ENCODE data around the gene ATP6V0A4. TPM values are rescaled to one million over a fixed set of nuclear protein-coding genes. Genes with fewer than 3 reads are reported as not detected.

Gene ATP6V0A4
- total RNA-seq, 1 experiment from 2014 or later, result 1.2 TPM

GRCh38 chr7:138804618-138805017 lies 6.6 kb upstream of the ATP6V0A4 start:
- H3K4me3 Mint-ChIP-seq (ENCODE audit: unreplicated experiment), result no peak overlapping the region
- CTCF ChIA-PET, result interaction anchor here (0.6 kb wide), 1 partner anchor 1178 kb away, joined by 6 read pairs; no protein-coding TSS in a partner anchor
- no peaks in the 10 kb centered on the region for H3K36me3 Mint-ChIP-seq (ENCODE audit: insufficient read depth, unreplicated experiment)
- no TSS peak for BruUV-seq (replicated peaks)
- H3K4me1 Mint-ChIP-seq (ENCODE audit: low read depth, unreplicated experiment), result no peaks in the 10 kb centered on the region
- no peak for DNase-seq
- no peaks in the 10 kb centered on the region for H3K27me3 ChIP-seq (replicated peaks; ENCODE audit: control insufficient read depth, insufficient read depth, low read length)
- no peak overlapping the region for H3K27ac Mint-ChIP-seq (ENCODE audit: unreplicated experiment)
- no peak overlapping the region for H3K4me3 ChIP-seq (ENCODE audit: low read depth, low read length)
- H3K4me1 ChIP-seq, result no peaks in the 10 kb centered on the region
- no peaks in the 10 kb centered on the region for H3K9me3 ChIP-seq
- intact Hi-C loops (cut with micrococcal nuclease; ENCODE audit: unreplicated experiment), result no loop called here
- H3K36me3 ChIP-seq (ENCODE audit: control insufficient read depth, insufficient read depth, low read length), result no peaks in the 10 kb centered on the region
- POLR2A ChIA-PET, result interaction anchor here (0.6 kb wide), 1 partner anchor 969 kb away, joined by 3 read pairs; no protein-coding TSS in a partner anchor
- no peak for TF ChIP-seq CTCF (IDR thresholded peaks at IDR 0.05; ENCODE audit: insufficient read depth in 1 of 2, low read depth in 1 of 2, low read length in 1 of 2, severe bottlenecking in 1 of 2, unreplicated experiment in 1 of 2)
- no peaks in the 10 kb centered on the region for H3K27me3 Mint-ChIP-seq (ENCODE audit: insufficient read depth, unreplicated experiment)
- H3K9me3 Mint-ChIP-seq (ENCODE audit: unreplicated experiment), result no peaks in the 10 kb centered on the region

- Histone ChIP-seq H3K36me3 (ENCODE audit: control insufficient read depth, insufficient read depth, low read length) (no peaks in the 10 kb centered on the region), H3K4me3 (ENCODE audit: low read depth, low read length) (no peak overlapping the region), H3K27me3 (replicated peaks; ENCODE audit: control insufficient read depth, insufficient read depth, low read length) (no peaks in the 10 kb centered on the region), H3K9me3 (no peaks in the 10 kb centered on the region), H3K4me1 (no peaks in the 10 kb centered on the region)
- H3K4me3 Mint-ChIP-seq (ENCODE audit: unreplicated experiment), result no peak overlapping the region
- no TSS peak for BruUV-seq (replicated peaks)
- intact Hi-C loops (cut with micrococcal nuclease; ENCODE audit: unreplicated experiment), result no loop called here
- no peaks in the 10 kb centered on the region for H3K9me3 Mint-ChIP-seq (ENCODE audit: unreplicated experiment)
- POLR2A ChIA-PET, result no interaction called here
- no peak overlapping the region for H3K27ac Mint-ChIP-seq (ENCODE audit: unreplicated experiment)
- CTCF ChIA-PET, result no interaction called here
- no peak for TF ChIP-seq CTCF (IDR thresholded peaks at IDR 0.05; ENCODE audit: insufficient read depth in 1 of 2, low read depth in 1 of 2, low read length in 1 of 2, severe bottlenecking in 1 of 2, unreplicated experiment in 1 of 2)
- H3K27me3 Mint-ChIP-seq (ENCODE audit: insufficient read depth, unreplicated experiment), result no peaks in the 10 kb centered on the region
- no peaks in the 10 kb centered on the region for H3K4me1 Mint-ChIP-seq (ENCODE audit: low read depth, unreplicated experiment)
- H3K36me3 Mint-ChIP-seq (ENCODE audit: insufficient read depth, unreplicated experiment), result no peaks in the 10 kb centered on the region
- DNase-seq, result no peak
Observed at GRCh38 chr7:138802706-138803105, 4.7 kb upstream of the ATP6V0A4 start.

GRCh38 chr7:138801256-138801655 lies 3.3 kb upstream of the ATP6V0A4 start:
- H3K4me1 Mint-ChIP-seq (ENCODE audit: low read depth, unreplicated experiment), result no peaks in the 10 kb centered on the region
- DNase-seq, result no peak
- H3K9me3 ChIP-seq, result no peaks in the 10 kb centered on the region
- H3K9me3 Mint-ChIP-seq (ENCODE audit: unreplicated experiment), result no peaks in the 10 kb centered on the region
- ChIA-PET POLR2A (no interaction called here), CTCF (no interaction called here)
- H3K27me3 ChIP-seq (replicated peaks; ENCODE audit: control insufficient read depth, insufficient read depth, low read length), result no peaks in the 10 kb centered on the region
- BruUV-seq (replicated peaks), result no TSS peak
- H3K4me3 Mint-ChIP-seq (ENCODE audit: unreplicated experiment), result no peak overlapping the region
- H3K36me3 ChIP-seq (ENCODE audit: control insufficient read depth, insufficient read depth, low read length), result no peaks in the 10 kb centered on the region
- H3K4me1 ChIP-seq, result no peaks in the 10 kb centered on the region
- no peak overlapping the region for H3K27ac Mint-ChIP-seq (ENCODE audit: unreplicated experiment)
- H3K27me3 Mint-ChIP-seq (ENCODE audit: insufficient read depth, unreplicated experiment), result no peaks in the 10 kb centered on the region
- TF ChIP-seq CTCF (IDR thresholded peaks at IDR 0.05; ENCODE audit: insufficient read depth in 1 of 2, low read depth in 1 of 2, low read length in 1 of 2, severe bottlenecking in 1 of 2, unreplicated experiment in 1 of 2), result no peak
- H3K4me3 ChIP-seq (ENCODE audit: low read depth, low read length), result no peak overlapping the region
- no peaks in the 10 kb centered on the region for H3K36me3 Mint-ChIP-seq (ENCODE audit: insufficient read depth, unreplicated experiment)
- intact Hi-C loops (cut with micrococcal nuclease; ENCODE audit: unreplicated experiment), result no loop called here

Measured in Caco-2 (cell line).